CD14-positive monocyte (primary cell): ENCODE data around the gene KRT12. TPM values are rescaled to one million over a fixed set of nuclear protein-coding genes. Genes with fewer than 3 reads are reported as not detected.

Experiments used
- DNase-seq, 3 donors: peaks; one replicate each; pipeline ENCODE4 v3.0.0-alpha.2; 2011 to 2022
- H2AFZ ChIP-seq: 2 replicates; pipeline ENCODE4 v1.6.0; 2012; ENCODE audit warnings: mild to moderate bottlenecking, low read depth, low read length, inconsistent platforms; ENCODE audit not compliant: insufficient read depth, poor library complexity, severe bottlenecking
- H3K27ac ChIP-seq, 2 donors: 1 replicate in 1 of 2; 2 replicates in 1 of 2; pipeline ENCODE4 v1.5.1; 2012 to 2013; ENCODE audit warnings: low read length in 2 of 2, control low read depth in 1 of 2, inconsistent platforms in 1 of 2, low read depth in 1 of 2, mild to moderate bottlenecking in 1 of 2
- H3K27me3 ChIP-seq, 2 donors: one replicate each; pipeline versions ENCODE4 v1.6.0 to v1.6.1; 2011 to 2013; ENCODE audit warnings: low read length in 2 of 2; ENCODE audit not compliant: control insufficient read depth in 2 of 2, insufficient read depth in 2 of 2
- H3K36me3 ChIP-seq, 2 donors: replicated peaks in 1 of 2; 1 replicate in 1 of 2; 2 replicates in 1 of 2; pipeline versions ENCODE4 v1.5.1 to v1.6.1; 2012 to 2013; ENCODE audit warnings: low read length in 2 of 2, control low read depth in 1 of 2, inconsistent platforms in 1 of 2, mild to moderate bottlenecking in 1 of 2; ENCODE audit not compliant: insufficient read depth in 2 of 2, control insufficient read depth in 1 of 2
- H3K4me1 ChIP-seq, 2 donors: 1 replicate in 1 of 2; 2 replicates in 1 of 2; pipeline versions ENCODE4 v1.5.1 to v1.6.1; 2012 to 2013; ENCODE audit warnings: low read length in 2 of 2, control low read depth in 1 of 2, inconsistent platforms in 1 of 2, mild to moderate bottlenecking in 1 of 2, moderate library complexity in 1 of 2; ENCODE audit not compliant: insufficient read depth in 2 of 2, control insufficient read depth in 1 of 2
- H3K4me2 ChIP-seq: replicated peaks from 2 replicates; pipeline ENCODE3; 2012; ENCODE audit warnings: low read length, moderate library complexity, mild to moderate bottlenecking; ENCODE audit not compliant: poor library complexity, severe bottlenecking; ENCODE audit errors: extremely low read depth
- H3K4me3 ChIP-seq, 3 experiments: fragments of 200-600 bp in 1 of 3; sonication (generic) in 1 of 3; replicated peaks in 1 of 3; 1 replicate in 2 of 3; 2 replicates in 1 of 3; pipeline ENCODE4 v1.5.1; 2011 to 2013; ENCODE audit warnings: low read length in 3 of 3, mild to moderate bottlenecking in 3 of 3, control low read depth in 2 of 3, low read depth in 2 of 3, inconsistent platforms in 1 of 3, moderate library complexity in 1 of 3
- H3K79me2 ChIP-seq: 2 replicates; pipeline ENCODE4 v1.6.0; 2012; ENCODE audit warnings: mild to moderate bottlenecking, control low read depth, inconsistent platforms, low read length, moderate library complexity; ENCODE audit not compliant: insufficient read depth
- H3K9ac ChIP-seq: 2 replicates; pipeline ENCODE4 v1.6.0; 2017; ENCODE audit warnings: low read length, mild to moderate bottlenecking; ENCODE audit not compliant: insufficient read depth, poor library complexity, severe bottlenecking
- H3K9me3 ChIP-seq, 2 donors: replicated peaks in 1 of 2; 1 replicate in 1 of 2; 2 replicates in 1 of 2; pipeline versions ENCODE4 v1.5.1 to v1.6.1; 2012 to 2013; ENCODE audit warnings: low read length in 2 of 2, control low read depth in 1 of 2; ENCODE audit not compliant: control insufficient read depth in 1 of 2, insufficient read depth in 1 of 2
- H4K20me1 ChIP-seq: 2 replicates; pipeline ENCODE4 v1.6.0; 2012; ENCODE audit warnings: mild to moderate bottlenecking, low read length, control low read depth, moderate library complexity; ENCODE audit not compliant: insufficient read depth
- H3K27ac Mint-ChIP-seq, 7 donors: one replicate each; pipeline ENCODE4 v1.8.0; 2020; ENCODE audit warnings: mild to moderate bottlenecking in 7 of 7, mixed read lengths in 7 of 7, moderate library complexity in 6 of 7, inconsistent platforms in 2 of 7
- H3K27me3 Mint-ChIP-seq, 3 donors: one replicate each; pipeline ENCODE4 v1.8.0; 2021 to 2022; ENCODE audit warnings: low read depth in 3 of 3, mild to moderate bottlenecking in 3 of 3, mixed read lengths in 3 of 3, moderate library complexity in 3 of 3, inconsistent platforms in 1 of 3
- H3K36me3 Mint-ChIP-seq, 2 donors: one replicate each; pipeline ENCODE4 v1.8.0; 2020; ENCODE audit warnings: mixed read lengths in 2 of 2, inconsistent platforms in 1 of 2, mild to moderate bottlenecking in 1 of 2
- H3K4me1 Mint-ChIP-seq: one replicate; pipeline ENCODE4 v1.8.0; 2020; ENCODE audit warnings: mild to moderate bottlenecking, mixed read lengths
- H3K4me3 Mint-ChIP-seq, 2 donors: one replicate each; pipeline ENCODE4 v1.8.0; 2020; ENCODE audit warnings: mild to moderate bottlenecking in 2 of 2, mixed read lengths in 2 of 2, moderate library complexity in 1 of 2
- H3K9me3 Mint-ChIP-seq, 7 donors: one replicate each; pipeline ENCODE4 v1.8.0; 2020 to 2022; ENCODE audit warnings: mixed read lengths in 7 of 7, mild to moderate bottlenecking in 6 of 7, moderate library complexity in 6 of 7, inconsistent platforms in 2 of 7
- WGBS: methylation state at CpG from one replicate; pipeline ENCODE4 v1.1.5; 2013; ENCODE audit warnings: missing lambda C conversion rate; ENCODE audit not compliant: insufficient coverage; 5-methylcytosine and 5-hydroxymethylcytosine counted together
- intact Hi-C, 2 donors: fragments of 100-400 bp; cut with micrococcal nuclease; formaldehyde crosslinking; loops; one replicate each; pipeline versions ENCODE4 v1.15.0 to v1.15.1; 2023
- polyA plus RNA-seq, 3 donors: library from polyadenylated mRNA; depleted of rRNA in 1 of 3; unstranded in 2 of 3; stranded (reverse) in 1 of 3; fragments of 300-500 nt in 2 of 3; fragments of >200 nt in 1 of 3; fragmentation: Illumina TruSeq in 2 of 3; gene quantifications; 1 replicate in 2 of 3; 2 replicates in 1 of 3; pipeline ENCODE4 v1.2.3, GENCODE V29; 2012 to 2021
- TF ChIP-seq, protein P1 (sequence below): fragments of 200-600 bp; IDR thresholded peaks from one replicate; pipeline ENCODE4 v1.8.0; 2022; ENCODE audit warnings: antibody characterized with exemption, mild to moderate bottlenecking

Gene KRT12
- polyA plus RNA-seq, 3 donors: not detected

DNA sequence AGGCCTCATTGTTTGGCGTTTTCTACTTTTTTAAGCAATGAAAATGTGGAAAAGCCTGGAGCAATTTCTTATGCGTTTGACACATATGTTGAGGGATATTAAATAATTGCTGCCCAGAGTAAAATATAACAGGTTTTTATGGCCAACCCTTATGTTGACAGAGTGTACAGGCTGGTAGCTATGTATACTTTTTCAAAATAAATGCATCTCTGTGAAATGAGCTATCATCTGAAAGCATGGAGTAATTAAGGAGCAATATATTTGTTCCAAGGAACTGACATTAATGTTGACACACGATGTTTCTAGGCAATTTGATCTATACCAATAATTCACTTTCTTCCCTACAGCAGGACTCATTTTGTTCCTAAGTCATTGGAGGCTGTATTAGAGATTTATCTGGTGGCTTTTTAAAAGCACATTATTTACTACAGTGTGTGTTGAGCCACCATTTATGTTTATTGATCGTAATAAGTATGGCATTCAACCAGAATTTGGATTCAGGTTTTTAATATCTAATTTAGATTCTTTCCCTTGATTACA, 30.0 kb upstream of the KRT12 start:
- Mint-ChIP-seq H3K27ac (no peak overlapping the region), H3K4me1 (peaks cover 8% of the 10 kb centered on the region), H3K4me3 (no peak overlapping the region), H3K36me3 (no peaks in the 10 kb centered on the region), H3K9me3 (no peaks in the 10 kb centered on the region), H3K27me3 (peaks cover 4 to 6% (median 6%) of the 10 kb centered on the region in 3 donors)
- H3K4me1 ChIP-seq: peaks cover 7 to 8% of the 10 kb centered on the region in 2 donors
- H3K36me3 ChIP-seq: no peaks in the 10 kb centered on the region
- H2AFZ ChIP-seq: no peak overlapping the region
- no peak overlapping the region for H3K27ac ChIP-seq
- no peak for DNase-seq
- H3K4me2 ChIP-seq: no peak overlapping the region
- WGBS: 100% methylated on average over 2 of the region's 4 CpGs
- TF ChIP-seq, protein P1, sequence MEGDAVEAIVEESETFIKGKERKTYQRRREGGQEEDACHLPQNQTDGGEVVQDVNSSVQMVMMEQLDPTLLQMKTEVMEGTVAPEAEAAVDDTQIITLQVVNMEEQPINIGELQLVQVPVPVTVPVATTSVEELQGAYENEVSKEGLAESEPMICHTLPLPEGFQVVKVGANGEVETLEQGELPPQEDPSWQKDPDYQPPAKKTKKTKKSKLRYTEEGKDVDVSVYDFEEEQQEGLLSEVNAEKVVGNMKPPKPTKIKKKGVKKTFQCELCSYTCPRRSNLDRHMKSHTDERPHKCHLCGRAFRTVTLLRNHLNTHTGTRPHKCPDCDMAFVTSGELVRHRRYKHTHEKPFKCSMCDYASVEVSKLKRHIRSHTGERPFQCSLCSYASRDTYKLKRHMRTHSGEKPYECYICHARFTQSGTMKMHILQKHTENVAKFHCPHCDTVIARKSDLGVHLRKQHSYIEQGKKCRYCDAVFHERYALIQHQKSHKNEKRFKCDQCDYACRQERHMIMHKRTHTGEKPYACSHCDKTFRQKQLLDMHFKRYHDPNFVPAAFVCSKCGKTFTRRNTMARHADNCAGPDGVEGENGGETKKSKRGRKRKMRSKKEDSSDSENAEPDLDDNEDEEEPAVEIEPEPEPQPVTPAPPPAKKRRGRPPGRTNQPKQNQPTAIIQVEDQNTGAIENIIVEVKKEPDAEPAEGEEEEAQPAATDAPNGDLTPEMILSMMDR: no peak
- intact Hi-C loops: no loop called here
- no peaks in the 10 kb centered on the region for H3K9me3 ChIP-seq
- no peak overlapping the region for H3K9ac ChIP-seq
- H3K79me2 ChIP-seq: no peaks in the 10 kb centered on the region
- H3K4me3 ChIP-seq: no peak overlapping the region
- H4K20me1 ChIP-seq: no peaks in the 10 kb centered on the region
- no peaks in the 10 kb centered on the region for H3K27me3 ChIP-seq

DNA sequence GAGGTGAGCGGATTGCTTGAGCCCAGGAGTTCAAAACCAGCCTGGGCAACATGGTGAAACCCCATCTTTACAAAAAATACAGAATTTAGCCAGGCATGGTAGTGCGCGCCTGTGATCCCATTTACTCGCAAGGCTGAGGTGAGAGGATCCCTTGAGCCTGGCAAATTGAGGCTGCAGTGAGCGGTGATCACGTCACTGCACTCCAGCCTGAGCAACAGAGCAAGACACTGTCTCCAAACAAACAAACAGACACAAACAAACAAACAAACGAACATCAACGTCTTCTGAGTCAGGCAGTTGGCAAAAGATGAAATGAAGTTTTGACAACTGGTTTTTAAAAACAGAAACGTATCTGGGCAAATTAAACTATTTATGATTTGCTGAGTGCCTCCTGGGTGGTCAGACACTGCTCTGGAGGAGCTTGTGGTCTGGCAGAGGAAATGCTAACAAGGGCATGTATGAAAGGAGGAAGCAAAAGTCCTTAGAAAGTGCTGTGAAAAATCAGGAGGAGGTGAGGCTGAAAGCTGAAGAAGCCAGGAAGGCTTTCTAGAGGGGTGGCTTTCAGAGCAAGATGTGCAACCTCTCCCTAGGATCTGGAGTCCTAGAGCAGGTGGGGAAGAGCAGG, 28.2 kb upstream of the KRT12 start:
- Histone ChIP-seq H3K79me2 (no peaks in the 10 kb centered on the region), H4K20me1 (no peaks in the 10 kb centered on the region), H3K4me3 (no peak overlapping the region), H3K9me3 (no peaks in the 10 kb centered on the region), H3K4me1 (peaks cover 7 to 8% of the 10 kb centered on the region in 2 donors), H2AFZ (peak overlapping the region; percentile 12), H3K27me3 (peaks cover 0 to 4% of the 10 kb centered on the region in 2 donors), H3K27ac (no peak overlapping the region), H3K4me2 (no peak overlapping the region), H3K36me3 (no peaks in the 10 kb centered on the region), H3K9ac (no peak overlapping the region)
- no peaks in the 10 kb centered on the region for H3K36me3 Mint-ChIP-seq
- peaks cover 8% of the 10 kb centered on the region for H3K4me1 Mint-ChIP-seq
- H3K9me3 Mint-ChIP-seq: peaks cover 0 to 2% (median 0%) of the 10 kb centered on the region in 7 donors
- WGBS: 47% methylated on average over 7 of the region's 9 CpGs
- no peak for DNase-seq
- TF ChIP-seq, protein P1: no peak
- H3K27ac Mint-ChIP-seq: peak overlapping the region in 1 of 7 donors; percentile 55
- H3K27me3 Mint-ChIP-seq: peaks cover 4 to 8% (median 6%) of the 10 kb centered on the region in 3 donors
- intact Hi-C loops: no loop called here
- H3K4me3 Mint-ChIP-seq: peak overlapping the region in 1 of 2 donors; percentile 2
